Neural cell (in vitro differentiated cells): ENCODE data around the gene RGS3. TPM values are rescaled to one million over a fixed set of nuclear protein-coding genes. Genes with fewer than 3 reads are reported as not detected.

Source experiments
- H2AFZ ChIP-seq: fragments of 200-600, 300-800 bp; sonication (generic), shearing (Covaris generic); 2 replicates; pipeline ENCODE4 v1.6.0; 2014; ENCODE audit warnings: low read depth, mild to moderate bottlenecking, antibody characterized with exemption, low read length, moderate library complexity
- H3F3A ChIP-seq: fragments of 200-600 bp; shearing (Covaris generic); 2 replicates; pipeline ENCODE4 v1.6.1; 2016; ENCODE audit warnings: mild to moderate bottlenecking, moderate library complexity, mixed read lengths, antibody characterized with exemption, low read length; ENCODE audit not compliant: insufficient read depth, poor library complexity, severe bottlenecking
- H3K27ac ChIP-seq: fragments of 200-600, 300-800 bp; sonication (generic), shearing (Covaris generic); 2 replicates; pipeline ENCODE4 v1.5.1; 2014; ENCODE audit warnings: mild to moderate bottlenecking, low read length, moderate library complexity
- H3K27me3 ChIP-seq: fragments of 300-800, 200-600 bp; sonication (generic), shearing (Covaris generic); 2 replicates; pipeline ENCODE4 v1.6.0; 2014; ENCODE audit warnings: mild to moderate bottlenecking, low read depth, low read length, moderate library complexity; ENCODE audit not compliant: insufficient read depth
- H3K36me3 ChIP-seq: fragments of 300-800, 200-600 bp; sonication (generic), shearing (Covaris generic); 2 replicates; pipeline ENCODE4 v1.5.1; 2014; ENCODE audit warnings: mild to moderate bottlenecking, antibody characterized with exemption, low read length, moderate library complexity; ENCODE audit not compliant: insufficient read depth
- H3K4me2 ChIP-seq: fragments of 300-800, 200-600 bp; sonication (generic), shearing (Covaris generic); 2 replicates; pipeline ENCODE4 v1.6.0; 2014; ENCODE audit warnings: mild to moderate bottlenecking, low read length
- H3K4me3 ChIP-seq: fragments of 300-800, 200-600 bp; sonication (generic), shearing (Covaris generic); 2 replicates; pipeline ENCODE4 v1.5.1; 2014; ENCODE audit warnings: mild to moderate bottlenecking, low read length, moderate library complexity
- H3K79me2 ChIP-seq: fragments of 200-600 bp; shearing (Covaris generic); replicated peaks from 2 replicates; pipeline ENCODE4 v1.6.0; 2014; ENCODE audit warnings: mild to moderate bottlenecking, low read length, moderate library complexity; ENCODE audit not compliant: insufficient read depth
- H3K9ac ChIP-seq: fragments of 300-800, 200-600 bp; sonication (generic), shearing (Covaris generic); 2 replicates; pipeline ENCODE4 v1.6.1; 2016; ENCODE audit warnings: mild to moderate bottlenecking, low read length, mixed read lengths
- H3K9me2 ChIP-seq: fragments of 200-600 bp; shearing (Covaris generic); 2 replicates; pipeline ENCODE4 v1.6.1; 2016; ENCODE audit warnings: mild to moderate bottlenecking, low read length, mixed read lengths; ENCODE audit not compliant: insufficient read depth
- H3K9me3 ChIP-seq: fragments of 200-600, 300-800 bp; sonication (generic), shearing (Covaris generic); 2 replicates; pipeline ENCODE4 v1.6.1; 2016; ENCODE audit warnings: mild to moderate bottlenecking, mixed run types, low read length, moderate library complexity, mixed read lengths
- H4K20me1 ChIP-seq: fragments of 200-600 bp; shearing (Covaris generic); 2 replicates; pipeline ENCODE4 v1.6.1; 2016; ENCODE audit warnings: mild to moderate bottlenecking, mixed run types; ENCODE audit not compliant: insufficient read depth
- CTCF ChIP-seq: fragments of 450-650 bp; IDR thresholded peaks from 2 replicates; pipeline ENCODE4 v1.5.1; 2014; ENCODE audit warnings: antibody characterized with exemption, mild to moderate bottlenecking, moderate library complexity; ENCODE audit not compliant: poor library complexity, severe bottlenecking
- EP300 ChIP-seq: fragments of 450-650 bp; conservative IDR thresholded peaks from 2 replicates; pipeline ENCODE4 v1.6.1; 2014; ENCODE audit warnings: antibody characterized with exemption, mild to moderate bottlenecking, moderate library complexity; ENCODE audit not compliant: poor library complexity, severe bottlenecking
- EZH2 ChIP-seq: fragments of 200-600, 300-800 bp; shearing (Covaris generic), sonication (generic); IDR thresholded peaks from 2 replicates; pipeline ENCODE4 v1.6.1; 2014; ENCODE audit warnings: antibody characterized with exemption, low read length, borderline replicate concordance, mild to moderate bottlenecking; ENCODE audit not compliant: insufficient read depth, poor library complexity, severe bottlenecking
- MXI1 ChIP-seq: fragments of 450-650 bp; conservative IDR thresholded peaks from 2 replicates; pipeline ENCODE4 v1.6.1; 2014; ENCODE audit warnings: antibody characterized with exemption, mild to moderate bottlenecking; ENCODE audit not compliant: poor library complexity, severe bottlenecking
- POLR2AphosphoS5 ChIP-seq: IDR thresholded peaks from 2 replicates; pipeline ENCODE4 v1.6.1; 2012
- RAD21 ChIP-seq: fragments of 450-650 bp; conservative IDR thresholded peaks from 2 replicates; pipeline ENCODE4 v1.6.1; 2014; ENCODE audit warnings: antibody characterized with exemption, mild to moderate bottlenecking, moderate library complexity
- REST ChIP-seq: IDR thresholded peaks from 2 replicates; pipeline ENCODE4 v1.6.1; 2012; ENCODE audit warnings: borderline replicate concordance
- SMC3 ChIP-seq: fragments of 450-650 bp; conservative IDR thresholded peaks from 2 replicates; pipeline ENCODE4 v1.6.1; 2014; ENCODE audit warnings: antibody characterized with exemption, mild to moderate bottlenecking, moderate library complexity; ENCODE audit not compliant: poor library complexity
- TAF1 ChIP-seq: IDR thresholded peaks from 2 replicates; pipeline ENCODE4 v1.6.1; 2012; ENCODE audit warnings: low read depth
- polyA plus RNA-seq: library from polyadenylated mRNA; depleted of rRNA; stranded (reverse); fragments of >200 nt; gene quantifications from 2 replicates; pipeline ENCODE4 v1.2.3, GENCODE V29; 2014

Gene RGS3
- polyA plus RNA-seq, 1 donor from 2014 or later, result 25.3 TPM

GRCh38 chr9:113559834-113560800 lies 96.6 kb downstream of the RGS3 start:
- no peak overlapping the region for H3K4me2 ChIP-seq
- H2AFZ ChIP-seq, result no peak overlapping the region
- no peak overlapping the region for H3K27ac ChIP-seq
- TF ChIP-seq CTCF (no peak), TAF1 (no peak), REST (no peak), MXI1 (no peak), SMC3 (no peak), EZH2 (no peak), RAD21 (no peak), EP300 (no peak), POLR2AphosphoS5 (no peak)
- no peaks in the 10 kb centered on the region for H3K27me3 ChIP-seq
- H3K36me3 ChIP-seq, result no peaks in the 10 kb centered on the region
- no peaks in the 10 kb centered on the region for H4K20me1 ChIP-seq
- no peaks in the 10 kb centered on the region for H3K79me2 ChIP-seq
- H3F3A ChIP-seq, result no peaks in the 10 kb centered on the region
- no peak overlapping the region for H3K4me3 ChIP-seq
- no peaks in the 10 kb centered on the region for H3K9me3 ChIP-seq
- no peaks in the 10 kb centered on the region for H3K9me2 ChIP-seq
- H3K9ac ChIP-seq, result no peak overlapping the region

GRCh38 chr9:113562653-113563381 lies 99.3 kb downstream of the RGS3 start:
- H3K4me3 ChIP-seq, result no peak overlapping the region
- H2AFZ ChIP-seq, result no peak overlapping the region
- H3K4me2 ChIP-seq, result no peak overlapping the region
- no peaks in the 10 kb centered on the region for H3K36me3 ChIP-seq
- H3F3A ChIP-seq, result no peaks in the 10 kb centered on the region
- TF ChIP-seq EZH2, result no peak
- TF ChIP-seq MXI1, result no peak
- no peak for TF ChIP-seq TAF1
- TF ChIP-seq RAD21, result no peak
- no peak for TF ChIP-seq POLR2AphosphoS5
- TF ChIP-seq SMC3, result no peak
- no peak for TF ChIP-seq REST
- no peak for TF ChIP-seq CTCF
- TF ChIP-seq EP300, result no peak
- no peak overlapping the region for H3K9ac ChIP-seq
- no peak overlapping the region for H3K27ac ChIP-seq
- H4K20me1 ChIP-seq, result no peaks in the 10 kb centered on the region
- no peaks in the 10 kb centered on the region for H3K9me2 ChIP-seq
- H3K79me2 ChIP-seq, result peaks cover 6% of the 10 kb centered on the region
- no peaks in the 10 kb centered on the region for H3K9me3 ChIP-seq
- H3K27me3 ChIP-seq, result no peaks in the 10 kb centered on the region
